Spleen (tissue), 11 donors: ENCODE measurements around the gene TACC2. TPM values are rescaled to one million over a fixed set of nuclear protein-coding genes. Genes with fewer than 3 reads are reported as not detected.

ENCODE experiments used
- DNase-seq: peaks from one replicate; pipeline ENCODE4 v3.0.0-alpha.2; 2020
- H3K27ac ChIP-seq, 8 donors: fragments of 200-600 bp; sonication (generic) in 7 of 8; 1 replicate in 4 of 8; 2 replicates in 4 of 8; pipeline versions ENCODE4 v1.5.0 to v1.8.0; 2016 to 2021; ENCODE audit warnings: inconsistent platforms in 4 of 8, mild to moderate bottlenecking in 4 of 8, moderate library complexity in 1 of 8
- H3K27me3 ChIP-seq, 7 donors: fragments of 200-600 bp; sonication (generic) in 6 of 7; replicated peaks in 1 of 7; 1 replicate in 4 of 7; 2 replicates in 3 of 7; pipeline versions ENCODE4 v1.5.0 to v1.8.0; 2016 to 2021; ENCODE audit warnings: inconsistent platforms in 3 of 7, mild to moderate bottlenecking in 1 of 7
- H3K36me3 ChIP-seq, 6 donors: fragments of 200-600 bp; sonication (generic) in 5 of 6; 1 replicate in 4 of 6; 2 replicates in 2 of 6; pipeline versions ENCODE4 v1.5.0 to v1.8.0; 2016 to 2021; ENCODE audit warnings: inconsistent platforms in 2 of 6
- H3K4me1 ChIP-seq, 6 donors: fragments of 200-600 bp; sonication (generic) in 5 of 6; 1 replicate in 3 of 6; 2 replicates in 3 of 6; pipeline versions ENCODE4 v1.5.0 to v1.8.0; 2016 to 2021; ENCODE audit warnings: inconsistent platforms in 3 of 6
- H3K4me3 ChIP-seq, 8 donors: fragments of 200-600 bp; sonication (generic) in 7 of 8; 1 replicate in 4 of 8; 2 replicates in 4 of 8; pipeline versions ENCODE4 v1.5.0 to v1.8.0; 2016 to 2021; ENCODE audit warnings: inconsistent platforms in 4 of 8, mild to moderate bottlenecking in 4 of 8, moderate library complexity in 2 of 8
- H3K9me3 ChIP-seq, 8 donors: fragments of 200-600 bp; sonication (generic) in 7 of 8; 1 replicate in 4 of 8; 2 replicates in 4 of 8; pipeline versions ENCODE4 v1.5.0 to v1.8.0; 2016 to 2021; ENCODE audit warnings: inconsistent platforms in 4 of 8
- CTCF ChIP-seq, 11 experiments: fragments of 200-600 bp in 7 of 11; fragments of 450-650 bp in 4 of 11; sonication (generic) in 4 of 11; IDR thresholded peaks in 8 of 11; conservative IDR thresholded peaks in 3 of 11; 1 replicate in 7 of 11; 2 replicates in 4 of 11; pipeline versions ENCODE4 v1.4.0 to v1.8.0; 2016 to 2021; ENCODE audit warnings: antibody characterized with exemption in 11 of 11, inconsistent platforms in 4 of 11, mild to moderate bottlenecking in 1 of 11
- POLR2A ChIP-seq, 3 donors: fragments of 450-650 bp; IDR thresholded peaks; one replicate each; pipeline ENCODE4 v1.5.1; 2017; ENCODE audit warnings: antibody characterized with exemption in 3 of 3, mild to moderate bottlenecking in 1 of 3
- POLR2AphosphoS5 ChIP-seq, 3 donors: sonication (generic); formaldehyde crosslinking; IDR thresholded peaks; one replicate each; pipeline ENCODE4 v1.5.1; 2017; ENCODE audit warnings: antibody characterized with exemption in 3 of 3
- WGBS, 5 donors: extraction: QIAGEN DNeasy Blood & Tissue Kit in 3 of 5; methylation state at CpG; one replicate each; pipeline versions ENCODE4 v1.1.5 to v1.1.7; 2013 to 2018; 5-methylcytosine and 5-hydroxymethylcytosine counted together
- intact Hi-C: fragments of 100-400 bp; cut with DNase I; formaldehyde crosslinking; loops from one replicate; pipeline ENCODE4 v1.15.0; 2023; ENCODE audit warnings: low total_unique reads
- polyA plus RNA-seq, 3 donors: library from polyadenylated mRNA; stranded (reverse); fragments of 200-250 nt; gene quantifications; one replicate each; pipeline ENCODE4 v1.2.1, GENCODE V29; 2013
- total RNA-seq, 7 donors: library from RNA; depleted of rRNA in 3 of 7; stranded (reverse); fragments of >200 nt in 3 of 7; fragmentation: NEBNext Ultra II Directional in 4 of 7; extraction: Animal tissue kit (Norgen Biotek cat#: 25700) in 4 of 7; gene quantifications; one replicate each; pipeline versions ENCODE4 v1.1.0 to v1.2.1, GENCODE V29; 2016 to 2021
- donor health status: healthy with polysubstance abuse.
- donor health status: DM: no; HTN: no; CAD: no; lungs with moderate emphysema.
- donor health status: DM: no; HTN: no; CAD: no.
- donor health status: Bipolar disorder and iron deficiency.
- donor health status: healthy.
- donor health status: DM: no; HTN: no; CAD: no.
- donor health status: DM: yes; HTN: yes; CAD: no.

TACC2 gene
- total and polyA plus RNA-seq, 10 donors: 2.4 to 13.9 (median 4.5) TPM

DNA sequence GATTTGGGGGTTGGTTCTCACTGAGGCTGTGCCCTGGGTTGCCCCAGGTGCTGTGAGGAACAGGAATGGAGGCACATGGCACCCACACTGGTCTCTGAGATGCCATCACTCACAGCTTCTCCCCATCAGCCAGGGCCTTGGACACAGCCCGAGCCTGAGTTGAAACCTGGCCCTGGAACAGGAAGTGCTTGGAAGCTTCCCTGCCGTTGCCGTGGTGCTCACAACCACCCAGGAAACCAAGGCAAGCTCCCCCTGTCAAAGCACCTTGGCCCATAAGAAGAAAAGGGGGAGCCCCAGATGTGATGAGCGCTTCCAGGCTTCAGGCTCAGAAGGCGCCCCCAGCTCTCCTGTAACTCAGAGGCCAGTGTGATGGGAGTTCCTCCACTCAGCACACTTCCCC lies 282.1 kb downstream of the TACC2 start, which contains the start of gene BTBD16:
BTBD16 (plus strand) TSS at position 221 of the 400 bp plus-strand sequence. CDS start 3,786 bp downstream, outside the sequence.
- no peak for TF ChIP-seq CTCF (IDR thresholded peaks at IDR 0.05 in 8 of 11, conservative IDR thresholded peaks at IDR 0.05 in 3 of 11)
- TF ChIP-seq POLR2AphosphoS5 (IDR thresholded peaks at IDR 0.05): no peak
- no peak for TF ChIP-seq POLR2A (IDR thresholded peaks at IDR 0.05)
- Histone ChIP-seq H3K27ac (no peak within 1 kb of the TSS), H3K4me1 (no peaks in the 10 kb centered on the region), H3K27me3 (peaks cover 0 to 18% (median 0%) of the 10 kb centered on the region in 7 donors), H3K36me3 (no peaks in the 10 kb centered on the region), H3K4me3 (no peak within 1 kb of the TSS), H3K9me3 (no peaks in the 10 kb centered on the region)
- peak; percentile 44 for DNase-seq
- intact Hi-C loops: no loop called here
- WGBS, 5 donors: 39 to 50% (median 44%) methylated on average over 3 to 5 of the region's 5 CpGs

- intact Hi-C loops: no loop called here
- WGBS, 5 donors: 68 to 79% (median 72%) methylated on average over 9 to 10 of the region's 10 CpGs
- no peak overlapping the region for H3K27ac ChIP-seq
- TF ChIP-seq CTCF (IDR thresholded peaks at IDR 0.05 in 8 of 11, conservative IDR thresholded peaks at IDR 0.05 in 3 of 11) (no peak), POLR2A (IDR thresholded peaks at IDR 0.05) (no peak), POLR2AphosphoS5 (IDR thresholded peaks at IDR 0.05) (no peak)
- no peaks in the 10 kb centered on the region for H3K36me3 ChIP-seq
- no peaks in the 10 kb centered on the region for H3K9me3 ChIP-seq
- peak; percentile 54 for DNase-seq
- H3K27me3 ChIP-seq: peaks cover 0 to 9% (median 0%) of the 10 kb centered on the region in 7 donors
- H3K4me1 ChIP-seq: no peaks in the 10 kb centered on the region
- no peak overlapping the region for H3K4me3 ChIP-seq
Observed at GRCh38 chr10:122273966-122274545, 285.1 kb downstream of the TACC2 start.

- no peak for TF ChIP-seq POLR2AphosphoS5 (IDR thresholded peaks at IDR 0.05)
- no peak for TF ChIP-seq CTCF (IDR thresholded peaks at IDR 0.05 in 8 of 11, conservative IDR thresholded peaks at IDR 0.05 in 3 of 11)
- no peak for TF ChIP-seq POLR2A (IDR thresholded peaks at IDR 0.05)
- WGBS, 5 donors: 85 to 96% (median 95%) methylated on average over 6 of the region's 6 CpGs
- Histone ChIP-seq H3K27me3 (peaks cover 0 to 8% (median 0%) of the 10 kb centered on the region in 7 donors), H3K4me1 (no peaks in the 10 kb centered on the region), H3K4me3 (no peak overlapping the region), H3K9me3 (no peaks in the 10 kb centered on the region), H3K27ac (no peak overlapping the region), H3K36me3 (no peaks in the 10 kb centered on the region)
- DNase-seq: no peak
- intact Hi-C loops: no loop called here
Observed at GRCh38 chr10:122276611-122277208, 287.7 kb downstream of the TACC2 start.

DNA sequence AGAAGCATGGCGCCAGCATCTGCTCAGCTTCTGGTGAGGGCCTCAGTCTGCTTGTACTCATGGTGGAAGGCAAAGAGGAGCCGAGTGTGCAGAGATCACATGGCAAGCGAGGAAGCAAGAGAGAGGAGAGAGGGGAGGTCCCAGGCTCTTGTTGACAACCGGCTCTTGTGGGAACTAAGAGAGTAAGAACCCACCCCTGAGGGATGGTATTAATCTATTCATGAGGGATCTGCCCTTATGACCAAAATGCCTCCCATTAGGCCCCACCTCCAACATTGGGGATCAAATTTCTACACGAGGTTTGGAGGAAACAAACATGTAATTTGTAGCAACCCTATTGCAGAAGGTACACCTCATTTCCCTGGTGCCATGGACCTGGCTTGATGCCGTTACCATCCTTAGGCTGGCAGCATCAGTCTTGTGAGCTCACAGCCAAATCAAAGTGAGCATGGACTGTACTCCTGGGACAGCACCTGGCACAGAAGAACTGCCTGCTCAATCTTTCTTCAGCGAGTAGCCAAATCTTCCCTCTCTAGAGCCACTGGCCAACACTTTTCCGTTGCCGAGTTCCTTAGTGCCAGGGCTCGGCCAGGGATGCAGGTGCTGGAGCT lies 288.7 kb downstream of the TACC2 start:
- Histone ChIP-seq H3K27me3 (peaks cover 0 to 8% (median 0%) of the 10 kb centered on the region in 7 donors), H3K4me3 (no peak overlapping the region), H3K9me3 (no peaks in the 10 kb centered on the region), H3K4me1 (no peaks in the 10 kb centered on the region), H3K36me3 (no peaks in the 10 kb centered on the region), H3K27ac (no peak overlapping the region)
- WGBS, 5 donors: 74 to 89% (median 77%) methylated on average over 10 of the region's 10 CpGs
- TF ChIP-seq POLR2AphosphoS5 (IDR thresholded peaks at IDR 0.05) (no peak), CTCF (IDR thresholded peaks at IDR 0.05 in 8 of 11, conservative IDR thresholded peaks at IDR 0.05 in 3 of 11) (no peak), POLR2A (IDR thresholded peaks at IDR 0.05) (no peak)
- DNase-seq: no peak
- intact Hi-C loops: no loop called here
